Measurements from ENCODE around the gene SPATS2.

SPATS2 gene

GRCh38 chr12:49413796-49414195 is 46.5 kb downstream of the SPATS2 start:
- H3K4me3 ChIP-seq (ENCODE audit: low read length): no peak overlapping the region
- peak; percentile 23 for DNase-seq (ENCODE audit: low read depth)
- no peak for TF ChIP-seq CTCF (conservative IDR thresholded peaks at IDR 0.05; ENCODE audit: low read length)

GRCh38 chr12:49414364-49414763 is 47.1 kb downstream of the SPATS2 start:
- H3K4me3 ChIP-seq (ENCODE audit: low read length): no peak overlapping the region
- DNase-seq (ENCODE audit: low read depth): no peak

GRCh38 chr12:49415521-49415970 is 48.3 kb downstream of the SPATS2 start:
- no peak overlapping the region for H3K4me3 ChIP-seq (ENCODE audit: low read length)
- no peak for DNase-seq (ENCODE audit: low read depth)
- no peak for TF ChIP-seq CTCF (conservative IDR thresholded peaks at IDR 0.05; ENCODE audit: low read length)

More at GRCh38 chr12:49414364-49414763, 47.1 kb downstream of the SPATS2 start:
- TF ChIP-seq CTCF (conservative IDR thresholded peaks at IDR 0.05; ENCODE audit: low read length): no peak

GRCh38 chr12:49416892-49417291 is 49.6 kb downstream of the SPATS2 start:
- no peak for DNase-seq (ENCODE audit: low read depth)
- TF ChIP-seq CTCF (conservative IDR thresholded peaks at IDR 0.05; ENCODE audit: low read length): no peak
- no peak overlapping the region for H3K4me3 ChIP-seq (ENCODE audit: low read length)

- DNase-seq (ENCODE audit: low read depth): no peak
- no peak overlapping the region for H3K4me3 ChIP-seq (ENCODE audit: low read length)
- TF ChIP-seq CTCF (conservative IDR thresholded peaks at IDR 0.05; ENCODE audit: low read length): no peak
Observed at GRCh38 chr12:49417558-49417957, 50.3 kb downstream of the SPATS2 start.

- no peak for DNase-seq (ENCODE audit: low read depth)
- H3K4me3 ChIP-seq (ENCODE audit: low read length): no peak overlapping the region
- TF ChIP-seq CTCF (conservative IDR thresholded peaks at IDR 0.05; ENCODE audit: low read length): no peak
Observed at GRCh38 chr12:49420556-49420955, 53.3 kb downstream of the SPATS2 start.

- no peak overlapping the region for H3K4me3 ChIP-seq (ENCODE audit: low read length)
- TF ChIP-seq CTCF (conservative IDR thresholded peaks at IDR 0.05; ENCODE audit: low read length): no peak
- no peak for DNase-seq (ENCODE audit: low read depth)
Observed at GRCh38 chr12:49422114-49422513, 54.9 kb downstream of the SPATS2 start.
